Measurements from ENCODE around the gene PKD2. TPM values are rescaled to one million over a fixed set of nuclear protein-coding genes. Genes with fewer than 3 reads are reported as not detected.

PKD2 gene
- polyA plus RNA-seq, 2 donors = 5.9 to 6.3 TPM

- no peaks in the 10 kb centered on the region for H3K27me3 ChIP-seq (ENCODE audit: control insufficient read depth in 1 of 2, insufficient read depth in 2 of 2, low read length in 2 of 2)
- H3K4me3 ChIP-seq (ENCODE audit: low read depth in 1 of 2, low read length in 2 of 2) = no peak overlapping the region
- H3K36me3 ChIP-seq (ENCODE audit: control insufficient read depth in 2 of 2, insufficient read depth in 2 of 2, low read length in 1 of 2) = peaks cover 0 to 7% of the 10 kb centered on the region in 2 donors
- H3K4me1 ChIP-seq (ENCODE audit: control insufficient read depth in 2 of 2, insufficient read depth in 2 of 2, low read length in 1 of 2) = no peaks in the 10 kb centered on the region
- H3K27ac ChIP-seq (ENCODE audit: low read depth in 2 of 2, low read length in 1 of 2) = no peak overlapping the region
- H3K9me3 ChIP-seq (ENCODE audit: control insufficient read depth in 2 of 2, insufficient read depth in 1 of 2, low read depth in 1 of 2, low read length in 1 of 2) = no peaks in the 10 kb centered on the region
Observed at GRCh38 chr4:88033309-88033708, 25.9 kb downstream of the PKD2 start.

- Histone ChIP-seq H3K9me3 (ENCODE audit: control insufficient read depth in 2 of 2, insufficient read depth in 1 of 2, low read depth in 1 of 2, low read length in 1 of 2) (no peaks in the 10 kb centered on the region), H3K4me3 (ENCODE audit: low read depth in 1 of 2, low read length in 2 of 2) (no peak overlapping the region), H3K4me1 (ENCODE audit: control insufficient read depth in 2 of 2, insufficient read depth in 2 of 2, low read length in 1 of 2) (no peaks in the 10 kb centered on the region), H3K36me3 (ENCODE audit: control insufficient read depth in 2 of 2, insufficient read depth in 2 of 2, low read length in 1 of 2) (peaks cover 2 to 14% of the 10 kb centered on the region in 2 donors), H3K27me3 (ENCODE audit: control insufficient read depth in 1 of 2, insufficient read depth in 2 of 2, low read length in 2 of 2) (no peaks in the 10 kb centered on the region), H3K27ac (ENCODE audit: low read depth in 2 of 2, low read length in 1 of 2) (no peak overlapping the region)
- WGBS, 2 donors = 88 to 89% methylated on average over 2 of the region's 2 CpGs
Observed at GRCh38 chr4:88035292-88035691, 27.9 kb downstream of the PKD2 start.

GRCh38 chr4:88037447-88037846, 30.0 kb downstream of the PKD2 start:
- no peak overlapping the region for H3K27ac ChIP-seq (ENCODE audit: low read depth in 2 of 2, low read length in 1 of 2)
- H3K36me3 ChIP-seq (ENCODE audit: control insufficient read depth in 2 of 2, insufficient read depth in 2 of 2, low read length in 1 of 2) = peaks cover 2 to 17% of the 10 kb centered on the region in 2 donors
- H3K9me3 ChIP-seq (ENCODE audit: control insufficient read depth in 2 of 2, insufficient read depth in 1 of 2, low read depth in 1 of 2, low read length in 1 of 2) = no peaks in the 10 kb centered on the region
- no peaks in the 10 kb centered on the region for H3K27me3 ChIP-seq (ENCODE audit: control insufficient read depth in 1 of 2, insufficient read depth in 2 of 2, low read length in 2 of 2)
- WGBS, 2 donors = 74 to 82% methylated on average over 1 of the region's 1 CpG
- no peak overlapping the region for H3K4me3 ChIP-seq (ENCODE audit: low read depth in 1 of 2, low read length in 2 of 2)
- no peaks in the 10 kb centered on the region for H3K4me1 ChIP-seq (ENCODE audit: control insufficient read depth in 2 of 2, insufficient read depth in 2 of 2, low read length in 1 of 2)

GRCh38 chr4:88037936-88038335, 30.5 kb downstream of the PKD2 start:
- 79 to 88% methylated on average over 4 of the region's 4 CpGs for WGBS, 2 donors
- H3K27me3 ChIP-seq (ENCODE audit: control insufficient read depth in 1 of 2, insufficient read depth in 2 of 2, low read length in 2 of 2) = no peaks in the 10 kb centered on the region
- no peaks in the 10 kb centered on the region for H3K9me3 ChIP-seq (ENCODE audit: control insufficient read depth in 2 of 2, insufficient read depth in 1 of 2, low read depth in 1 of 2, low read length in 1 of 2)
- H3K4me1 ChIP-seq (ENCODE audit: control insufficient read depth in 2 of 2, insufficient read depth in 2 of 2, low read length in 1 of 2) = no peaks in the 10 kb centered on the region
- no peak overlapping the region for H3K27ac ChIP-seq (ENCODE audit: low read depth in 2 of 2, low read length in 1 of 2)
- peaks cover 2 to 17% of the 10 kb centered on the region in 2 donors for H3K36me3 ChIP-seq (ENCODE audit: control insufficient read depth in 2 of 2, insufficient read depth in 2 of 2, low read length in 1 of 2)
- H3K4me3 ChIP-seq (ENCODE audit: low read depth in 1 of 2, low read length in 2 of 2) = no peak overlapping the region

GRCh38 chr4:88040707-88041106, 33.3 kb downstream of the PKD2 start:
- Histone ChIP-seq H3K4me3 (ENCODE audit: low read depth in 1 of 2, low read length in 2 of 2) (no peak overlapping the region), H3K4me1 (ENCODE audit: control insufficient read depth in 2 of 2, insufficient read depth in 2 of 2, low read length in 1 of 2) (no peaks in the 10 kb centered on the region), H3K27ac (ENCODE audit: low read depth in 2 of 2, low read length in 1 of 2) (no peak overlapping the region), H3K9me3 (ENCODE audit: control insufficient read depth in 2 of 2, insufficient read depth in 1 of 2, low read depth in 1 of 2, low read length in 1 of 2) (no peaks in the 10 kb centered on the region), H3K27me3 (ENCODE audit: control insufficient read depth in 1 of 2, insufficient read depth in 2 of 2, low read length in 2 of 2) (no peaks in the 10 kb centered on the region), H3K36me3 (ENCODE audit: control insufficient read depth in 2 of 2, insufficient read depth in 2 of 2, low read length in 1 of 2) (peaks cover 4 to 17% of the 10 kb centered on the region in 2 donors)
- 78 to 81% methylated on average over 3 of the region's 3 CpGs for WGBS, 2 donors

- Histone ChIP-seq H3K4me3 (ENCODE audit: low read depth in 1 of 2, low read length in 2 of 2) (no peak overlapping the region), H3K4me1 (ENCODE audit: control insufficient read depth in 2 of 2, insufficient read depth in 2 of 2, low read length in 1 of 2) (no peaks in the 10 kb centered on the region), H3K27ac (ENCODE audit: low read depth in 2 of 2, low read length in 1 of 2) (no peak overlapping the region), H3K9me3 (ENCODE audit: control insufficient read depth in 2 of 2, insufficient read depth in 1 of 2, low read depth in 1 of 2, low read length in 1 of 2) (no peaks in the 10 kb centered on the region), H3K36me3 (ENCODE audit: control insufficient read depth in 2 of 2, insufficient read depth in 2 of 2, low read length in 1 of 2) (peaks cover 4 to 17% of the 10 kb centered on the region in 2 donors), H3K27me3 (ENCODE audit: control insufficient read depth in 1 of 2, insufficient read depth in 2 of 2, low read length in 2 of 2) (no peaks in the 10 kb centered on the region)
- WGBS, 2 donors = 54 to 57% methylated on average over 2 of the region's 2 CpGs
Observed at GRCh38 chr4:88041626-88042025, 34.2 kb downstream of the PKD2 start.

GRCh38 chr4:88043001-88043400, 35.6 kb downstream of the PKD2 start:
- 72 to 73% methylated on average over 1 of the region's 1 CpG for WGBS, 2 donors
- Histone ChIP-seq H3K9me3 (ENCODE audit: control insufficient read depth in 2 of 2, insufficient read depth in 1 of 2, low read depth in 1 of 2, low read length in 1 of 2) (no peaks in the 10 kb centered on the region), H3K4me3 (ENCODE audit: low read depth in 1 of 2, low read length in 2 of 2) (no peak overlapping the region), H3K27me3 (ENCODE audit: control insufficient read depth in 1 of 2, insufficient read depth in 2 of 2, low read length in 2 of 2) (no peaks in the 10 kb centered on the region), H3K27ac (ENCODE audit: low read depth in 2 of 2, low read length in 1 of 2) (no peak overlapping the region), H3K36me3 (ENCODE audit: control insufficient read depth in 2 of 2, insufficient read depth in 2 of 2, low read length in 1 of 2) (peaks cover 4 to 12% of the 10 kb centered on the region in 2 donors), H3K4me1 (ENCODE audit: control insufficient read depth in 2 of 2, insufficient read depth in 2 of 2, low read length in 1 of 2) (no peaks in the 10 kb centered on the region)

GRCh38 chr4:88043586-88044340, 36.3 kb downstream of the PKD2 start:
- Histone ChIP-seq H3K36me3 (ENCODE audit: control insufficient read depth in 2 of 2, insufficient read depth in 2 of 2, low read length in 1 of 2) (peaks cover 4 to 5% of the 10 kb centered on the region in 2 donors), H3K4me1 (ENCODE audit: control insufficient read depth in 2 of 2, insufficient read depth in 2 of 2, low read length in 1 of 2) (no peaks in the 10 kb centered on the region), H3K4me3 (ENCODE audit: low read depth in 1 of 2, low read length in 2 of 2) (no peak overlapping the region), H3K27me3 (ENCODE audit: control insufficient read depth in 1 of 2, insufficient read depth in 2 of 2, low read length in 2 of 2) (no peaks in the 10 kb centered on the region), H3K9me3 (ENCODE audit: control insufficient read depth in 2 of 2, insufficient read depth in 1 of 2, low read depth in 1 of 2, low read length in 1 of 2) (no peaks in the 10 kb centered on the region), H3K27ac (ENCODE audit: low read depth in 2 of 2, low read length in 1 of 2) (no peak overlapping the region)
- 87 to 95% methylated on average over 8 of the region's 8 CpGs for WGBS, 2 donors

GRCh38 chr4:88045021-88045420, 37.6 kb downstream of the PKD2 start:
- H3K27me3 ChIP-seq (ENCODE audit: control insufficient read depth in 1 of 2, insufficient read depth in 2 of 2, low read length in 2 of 2) = no peaks in the 10 kb centered on the region

GRCh38 chr4:88054229-88054628, 46.8 kb downstream of the PKD2 start:
- peaks cover 2 to 4% of the 10 kb centered on the region in 2 donors for H3K36me3 ChIP-seq (ENCODE audit: control insufficient read depth in 2 of 2, insufficient read depth in 2 of 2, low read length in 1 of 2)

More at GRCh38 chr4:88045021-88045420, 37.6 kb downstream of the PKD2 start:
- Histone ChIP-seq H3K4me3 (ENCODE audit: low read depth in 1 of 2, low read length in 2 of 2) (no peak overlapping the region), H3K36me3 (ENCODE audit: control insufficient read depth in 2 of 2, insufficient read depth in 2 of 2, low read length in 1 of 2) (peaks cover 4% of the 10 kb centered on the region in 2 donors), H3K9me3 (ENCODE audit: control insufficient read depth in 2 of 2, insufficient read depth in 1 of 2, low read depth in 1 of 2, low read length in 1 of 2) (no peaks in the 10 kb centered on the region), H3K27ac (ENCODE audit: low read depth in 2 of 2, low read length in 1 of 2) (no peak overlapping the region), H3K4me1 (ENCODE audit: control insufficient read depth in 2 of 2, insufficient read depth in 2 of 2, low read length in 1 of 2) (no peaks in the 10 kb centered on the region)

More at GRCh38 chr4:88054229-88054628, 46.8 kb downstream of the PKD2 start:
- Histone ChIP-seq H3K4me1 (ENCODE audit: control insufficient read depth in 2 of 2, insufficient read depth in 2 of 2, low read length in 1 of 2) (no peaks in the 10 kb centered on the region), H3K4me3 (ENCODE audit: low read depth in 1 of 2, low read length in 2 of 2) (no peak overlapping the region), H3K9me3 (ENCODE audit: control insufficient read depth in 2 of 2, insufficient read depth in 1 of 2, low read depth in 1 of 2, low read length in 1 of 2) (no peaks in the 10 kb centered on the region), H3K27ac (ENCODE audit: low read depth in 2 of 2, low read length in 1 of 2) (no peak overlapping the region), H3K27me3 (ENCODE audit: control insufficient read depth in 1 of 2, insufficient read depth in 2 of 2, low read length in 2 of 2) (no peaks in the 10 kb centered on the region)
- WGBS, 2 donors = 79 to 84% methylated on average over 4 of the region's 4 CpGs

Measured in esophagus (tissue), 2 donors.